A673 (cell line): ENCODE measurements around the gene MSI2.

Source experiments
- CTCF ChIP-seq: fragments of 300-800, 200-600 bp; sonication (generic); conservative IDR thresholded peaks from 2 replicates; pipeline ENCODE4 v1.5.1; 2017; ENCODE audit warnings: low read depth, mild to moderate bottlenecking, antibody characterized with exemption, low read length, moderate library complexity, mixed read lengths
- EZH2 ChIP-seq: fragments of 200-600 bp; sonication (generic); IDR thresholded peaks from 2 replicates; pipeline ENCODE4 v1.6.1; 2017; ENCODE audit warnings: borderline replicate concordance, low read depth, mild to moderate bottlenecking, mixed read lengths, antibody characterized with exemption, low read length; ENCODE audit not compliant: poor library complexity, severe bottlenecking

DNA sequence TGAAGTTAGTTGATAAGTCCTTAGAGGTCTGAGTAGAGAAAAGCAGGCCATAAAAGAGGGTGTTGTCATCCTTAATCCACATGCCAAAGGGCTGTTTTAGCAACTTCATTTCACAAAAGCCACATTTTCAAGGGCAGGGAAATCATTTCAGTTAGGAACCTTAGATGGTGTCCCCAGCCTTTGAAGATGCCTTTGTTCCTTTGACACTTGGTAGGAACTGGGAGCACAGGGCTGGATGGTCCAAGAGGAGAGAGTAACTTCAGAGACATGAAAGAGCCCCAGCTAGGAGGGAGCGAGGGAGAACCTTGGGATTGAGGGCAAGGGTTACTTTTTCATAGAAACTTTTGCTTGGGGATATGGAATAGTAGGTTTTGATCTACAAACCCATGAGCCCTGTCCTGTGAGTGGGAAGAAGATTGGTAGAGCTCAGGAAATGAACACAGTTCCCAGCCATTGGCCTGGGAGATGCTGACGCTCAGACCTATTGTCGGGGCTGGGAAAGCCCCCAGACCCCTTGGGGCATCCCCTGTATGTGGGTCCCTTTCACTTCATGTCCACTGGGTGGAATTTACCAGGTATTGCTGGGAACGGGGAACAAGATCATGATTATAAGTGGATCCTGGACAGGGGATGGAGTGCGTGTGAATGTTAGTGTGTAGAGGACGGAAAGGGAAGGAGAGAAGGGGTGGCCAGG lies 18.9 kb downstream of the MSI2 start:
- TF ChIP-seq CTCF (no peak), EZH2 (no peak)
